GM12891 (cell line): Measurements from ENCODE around the gene CA12.

Experiments used
- PAX5 ChIP-seq: IDR thresholded peaks from 2 replicates; pipeline ENCODE4 v1.6.1; 2011; ENCODE audit warnings: low read length, moderate library complexity, mild to moderate bottlenecking; ENCODE audit not compliant: insufficient read depth, severe bottlenecking
- POLR2A ChIP-seq: IDR thresholded peaks from 2 replicates; pipeline ENCODE4 v1.6.1; 2011; ENCODE audit warnings: low read depth, low read length, control low read depth
- POLR2AphosphoS5 ChIP-seq: IDR thresholded peaks from 2 replicates; pipeline ENCODE4 v1.6.1; 2011; ENCODE audit warnings: low read depth, low read length, control low read depth
- POU2F2 ChIP-seq: IDR thresholded peaks from 2 replicates; pipeline ENCODE4 v1.6.1; 2011; ENCODE audit warnings: low read depth, mild to moderate bottlenecking, control low read depth, low read length, moderate library complexity
- TAF1 ChIP-seq: IDR thresholded peaks from 2 replicates; pipeline ENCODE4 v1.6.1; 2011; ENCODE audit warnings: low read depth, low read length, control low read depth

DNA sequence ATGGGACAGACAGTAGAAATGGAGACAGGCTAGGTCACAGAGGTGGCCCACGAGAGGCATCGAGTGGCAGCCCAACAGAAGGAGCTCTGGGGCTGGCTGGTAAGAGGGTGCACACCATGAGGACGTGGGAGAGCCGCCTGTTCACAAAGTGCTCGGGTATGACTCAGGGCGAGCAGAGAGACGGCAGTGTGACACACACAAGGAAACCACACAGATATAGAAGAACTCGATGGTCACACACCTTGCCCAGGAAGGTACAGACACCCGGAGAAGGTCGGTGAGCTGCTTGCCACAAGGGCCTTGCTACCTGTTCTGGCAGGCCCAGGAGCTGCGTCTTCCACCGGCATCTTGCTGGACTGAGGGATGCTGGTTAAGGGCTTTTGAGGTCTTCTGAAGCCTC, 50.2 kb downstream of the CA12 start:
- TF ChIP-seq POLR2AphosphoS5 (no peak), POLR2A (no peak), TAF1 (no peak), POU2F2 (no peak), PAX5 (no peak)
